Measurements from ENCODE around the gene PTCH2.

PTCH2 gene

DNA sequence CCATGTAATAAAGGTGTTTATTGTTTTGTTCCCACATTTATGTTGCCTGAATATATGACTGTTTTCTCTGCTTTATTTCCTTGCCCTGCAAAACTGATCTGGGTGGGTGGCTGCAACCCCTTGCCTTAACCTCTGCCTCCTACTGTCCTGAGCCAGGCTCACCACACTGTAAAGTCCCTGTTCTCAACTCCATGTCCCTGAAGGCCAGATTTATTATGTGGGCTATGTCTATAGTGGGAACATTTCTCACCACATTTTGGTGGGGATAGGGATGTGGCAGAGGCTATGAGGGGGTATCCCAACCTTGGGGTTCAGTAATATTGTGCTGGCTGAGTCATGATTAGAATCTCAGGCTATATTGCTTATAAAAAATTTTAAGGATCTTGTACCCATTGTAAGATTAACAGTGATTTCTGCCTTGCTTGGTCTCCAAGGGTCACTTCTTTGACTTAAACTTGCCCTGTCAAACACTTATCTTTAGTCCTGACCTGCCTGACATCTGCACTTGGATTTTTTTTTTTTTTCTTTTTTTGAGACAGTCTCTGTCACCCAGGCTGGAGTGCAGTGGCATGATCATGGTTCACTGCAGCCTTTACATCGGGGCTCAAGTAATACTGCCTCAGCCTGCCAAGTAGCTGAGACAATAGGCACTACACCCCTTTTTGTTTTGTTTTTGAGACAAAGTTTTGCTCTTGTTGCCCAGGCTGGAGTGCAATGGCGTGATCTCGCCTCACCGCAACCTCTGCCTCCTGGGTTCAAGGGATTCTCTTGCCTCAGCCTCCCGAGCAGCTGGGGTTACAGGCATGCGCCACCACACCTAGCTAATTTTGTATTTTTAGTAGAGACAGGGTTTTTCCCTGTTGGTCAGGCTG lies 64.1 kb downstream of the PTCH2 start:
- no peak for DNase-seq (ENCODE audit: low read depth, low spot score)

DNA sequence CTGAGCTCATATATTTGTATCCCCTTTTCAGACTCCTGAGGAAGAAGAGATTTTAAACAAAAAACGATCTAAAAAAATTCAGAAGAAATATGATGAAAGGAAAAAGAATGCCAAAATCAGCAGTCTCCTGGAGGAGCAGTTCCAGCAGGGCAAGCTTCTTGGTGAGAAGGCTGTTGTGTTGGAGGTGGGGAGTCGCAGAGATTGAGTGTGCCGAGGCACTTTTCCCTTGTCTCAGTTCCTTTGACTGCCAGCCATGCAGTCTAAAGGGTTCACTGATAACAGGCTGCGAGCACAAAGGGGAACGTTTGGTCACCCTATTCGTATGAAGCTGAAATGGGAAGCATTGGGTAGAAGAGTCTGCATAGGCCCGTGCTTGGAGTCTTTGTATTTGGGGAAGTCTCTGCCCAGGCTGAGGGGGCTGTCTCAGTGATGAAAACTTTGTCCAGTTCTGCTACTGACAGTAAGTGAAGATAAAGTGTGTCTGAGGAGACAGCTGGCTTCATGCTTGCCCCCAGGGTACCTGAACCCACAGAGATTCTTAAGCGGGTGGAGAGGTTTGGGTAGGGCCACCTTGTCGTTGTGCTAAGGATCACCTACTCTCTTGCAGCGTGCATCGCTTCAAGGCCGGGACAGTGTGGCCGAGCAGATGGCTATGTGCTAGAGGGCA lies 65.0 kb downstream of the PTCH2 start:
- DNase-seq (ENCODE audit: low read depth, low spot score): no peak

DNA sequence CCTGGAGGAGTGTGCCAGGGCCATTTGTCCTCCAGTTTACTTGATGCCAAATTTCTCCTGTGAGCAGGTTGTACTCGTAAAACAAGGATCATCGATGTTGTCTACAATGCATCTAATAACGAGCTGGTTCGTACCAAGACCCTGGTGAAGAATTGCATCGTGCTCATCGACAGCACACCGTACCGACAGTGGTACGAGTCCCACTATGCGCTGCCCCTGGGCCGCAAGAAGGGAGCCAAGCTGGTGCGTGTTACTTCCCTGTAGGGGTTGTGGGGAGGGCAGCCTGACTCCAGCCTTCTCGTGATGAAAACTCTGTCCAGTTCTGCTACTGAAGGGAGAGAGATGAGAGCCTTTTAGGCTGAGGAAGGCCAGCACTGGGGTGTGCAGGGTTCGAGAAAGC lies 65.5 kb downstream of the PTCH2 start:
- DNase-seq (ENCODE audit: low read depth, low spot score): no peak

DNA sequence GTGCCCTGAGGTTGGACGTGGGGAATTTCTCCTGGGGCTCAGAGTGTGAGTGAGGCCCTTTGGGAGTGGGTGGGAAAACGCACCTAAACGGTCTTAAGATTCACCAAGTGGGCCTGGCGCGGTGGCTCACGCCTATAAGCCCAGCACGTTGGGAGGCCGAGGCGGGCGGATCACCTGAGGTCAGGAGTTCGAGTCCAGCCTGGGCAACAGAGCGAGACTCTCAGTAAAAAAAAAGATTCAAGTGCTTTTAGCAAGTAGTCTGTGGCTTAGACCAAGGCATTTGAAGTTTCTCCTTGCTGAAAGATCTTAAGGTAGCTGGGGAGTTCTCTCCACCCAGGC lies 66.4 kb downstream of the PTCH2 start:
- DNase-seq (ENCODE audit: low read depth, low spot score): no peak

DNA sequence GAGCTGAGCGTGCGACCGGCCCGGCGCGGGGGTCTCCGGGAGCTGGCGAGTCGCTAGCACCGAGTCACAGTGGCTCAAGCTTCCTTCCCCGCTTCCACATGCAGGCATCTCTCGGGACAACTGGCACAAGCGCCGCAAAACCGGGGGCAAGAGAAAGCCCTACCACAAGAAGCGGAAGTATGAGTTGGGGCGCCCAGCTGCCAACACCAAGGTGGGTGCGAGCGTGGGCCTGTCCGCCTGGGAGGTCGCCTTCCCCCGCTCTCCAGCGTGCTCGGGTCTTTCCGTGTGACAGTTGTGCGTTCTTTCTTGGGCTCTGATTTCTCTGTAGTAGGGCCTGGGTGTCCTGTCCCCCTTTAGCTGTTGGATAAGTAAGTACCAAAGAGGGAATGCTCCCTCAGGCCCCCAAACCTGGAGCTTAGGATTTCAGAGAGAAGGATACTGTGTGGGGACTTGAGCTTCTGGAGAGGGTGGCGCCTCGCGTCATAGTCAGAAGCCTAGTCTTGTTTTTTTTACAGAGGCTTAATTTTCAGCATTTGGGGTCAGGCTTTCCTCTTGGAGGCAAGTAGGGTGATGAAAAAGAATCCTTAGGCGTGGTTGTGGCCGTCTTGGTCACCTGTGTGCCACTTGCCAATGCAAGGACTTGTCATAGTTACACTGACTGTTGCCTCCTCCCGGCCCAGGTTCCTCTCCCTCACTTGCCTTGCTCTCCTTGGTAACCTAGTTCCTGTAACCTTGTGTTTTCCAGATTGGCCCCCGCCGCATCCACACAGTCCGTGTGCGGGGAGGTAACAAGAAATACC lies 66.9 kb downstream of the PTCH2 start:
- DNase-seq (ENCODE audit: low read depth, low spot score): no peak

DNA sequence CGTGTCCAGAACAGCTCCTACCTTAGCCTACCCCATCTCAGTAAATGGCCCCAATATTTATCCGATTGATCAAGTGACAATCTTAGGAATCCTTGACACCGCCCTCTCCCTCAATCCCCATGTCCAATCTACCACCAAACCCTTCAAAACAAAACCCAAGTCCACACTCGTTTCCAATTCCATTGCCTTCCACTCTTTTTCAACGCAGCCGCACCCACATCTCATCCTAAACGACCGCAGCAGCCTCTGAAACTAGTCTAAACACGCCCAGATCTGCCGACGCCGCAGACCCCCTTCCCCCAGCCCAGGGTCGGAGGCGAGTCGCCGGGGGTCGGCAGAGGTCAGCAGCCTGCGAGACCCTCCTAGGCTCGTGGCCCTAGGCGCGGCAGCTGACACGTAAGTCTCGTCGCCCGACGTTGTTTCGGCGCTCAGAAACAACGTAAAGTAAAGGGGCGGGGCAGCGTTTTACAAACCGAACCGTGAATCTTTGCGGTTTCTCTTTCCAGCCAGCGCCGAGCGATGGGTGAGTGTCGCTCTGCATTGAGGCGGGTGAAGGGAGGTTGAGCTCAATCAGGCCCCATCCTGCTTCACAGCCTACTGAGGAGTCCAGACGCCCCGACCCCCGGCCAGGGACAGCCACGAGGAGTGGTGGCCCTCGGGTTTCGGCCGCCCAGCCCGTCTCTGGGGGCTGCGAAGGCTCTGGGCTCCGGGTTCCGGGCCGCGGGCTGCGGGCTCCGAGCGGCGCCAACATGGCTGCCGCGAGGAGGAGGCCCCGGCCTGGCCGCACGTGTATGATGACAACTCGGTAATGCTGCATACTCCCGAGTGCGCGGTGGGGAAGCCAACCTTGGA lies 67.7 kb downstream of the PTCH2 start, which contains the start of gene RPS8:
Gene RPS8, plus strand, starts transcription at position 463 of the 852 bp plus-strand sequence. Its CDS starts 57 bp downstream, at position 520.
- DNase-seq (ENCODE audit: low read depth, low spot score): peak; percentile 87

All from activated CD4-positive, CD25-positive, alpha-beta regulatory T cell treated with anti-CD3 and anti-CD28 coated beads, Interleukin-2, amount 50 U/mL, for 16 hours (primary cell).